Glomerular visceral epithelial cell (primary cell): Measurements from ENCODE around the gene STYK1.
"Not testable (repeated sequence)": the region's sequence is repeated elsewhere in the genome, so short reads cannot be mapped to it uniquely, and the experiment has no call there.

Experiments
- DNase-seq: peaks from one replicate; pipeline ENCODE4 v3.0.0-alpha.2; 2016; ENCODE audit errors: extremely low spot score

The STYK1 gene

DNA sequence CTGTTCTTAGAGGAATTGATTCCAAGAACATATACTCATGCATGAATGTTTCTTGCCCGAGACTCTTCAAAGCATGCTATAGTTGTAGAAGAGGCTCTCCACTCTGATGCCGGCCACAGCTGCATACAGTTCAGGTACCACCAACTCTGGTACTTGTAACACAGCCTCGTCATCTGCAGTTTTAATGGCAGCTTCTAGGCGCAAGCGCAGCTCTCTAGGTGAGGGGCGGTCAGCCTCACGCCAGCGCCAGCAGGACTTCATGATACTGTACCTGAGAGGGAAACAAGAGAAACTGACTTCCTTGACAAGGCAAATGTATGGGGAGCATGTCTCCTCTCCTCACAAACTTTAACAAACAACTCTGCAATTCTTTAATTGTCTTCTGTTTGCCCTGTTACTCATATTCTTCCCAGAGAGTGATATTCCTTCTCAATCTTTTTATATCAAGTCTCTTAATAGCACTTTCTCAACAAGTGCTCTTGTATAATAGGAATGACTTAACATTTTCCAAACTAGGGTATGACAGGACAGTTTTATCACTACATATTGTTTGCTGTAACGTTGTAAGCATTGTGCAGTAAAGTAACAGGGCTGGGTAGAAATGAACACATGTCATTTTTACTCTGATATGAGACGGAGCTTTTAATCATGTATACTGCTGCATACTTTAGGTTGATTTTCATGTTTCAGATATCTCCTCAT lies 53.6 kb downstream of the STYK1 start:
- DNase-seq = no peak

DNA sequence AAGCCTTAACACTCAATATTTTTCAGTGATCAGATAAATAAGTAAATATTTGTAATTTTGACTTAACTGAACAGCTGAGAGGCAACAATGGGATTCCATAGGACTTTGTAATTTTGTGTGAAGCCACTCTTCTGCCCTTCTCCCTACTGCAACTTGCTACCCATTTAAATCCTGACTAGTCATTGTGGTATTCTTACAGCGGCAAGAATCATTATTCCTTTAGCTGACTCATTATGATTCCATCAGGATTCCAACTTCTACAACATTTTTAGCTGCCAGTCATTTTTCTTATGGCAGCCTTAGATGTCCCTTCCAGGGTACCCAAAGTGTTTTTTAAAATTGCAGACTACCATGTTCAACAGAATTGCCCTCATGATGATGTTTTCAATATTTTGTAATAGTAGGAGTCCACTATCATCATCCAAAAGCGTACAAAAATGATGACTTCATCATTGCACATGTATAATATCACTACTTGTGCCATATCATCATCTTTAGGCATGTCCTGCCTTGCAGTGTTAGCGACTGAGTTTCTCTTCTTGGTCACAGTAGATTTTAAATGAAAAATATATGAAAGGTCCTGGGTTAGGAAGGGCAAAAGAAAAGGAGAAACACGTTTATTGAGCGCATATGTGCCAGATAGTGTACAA lies 55.4 kb downstream of the STYK1 start:
- DNase-seq = peak; percentile 45

DNA sequence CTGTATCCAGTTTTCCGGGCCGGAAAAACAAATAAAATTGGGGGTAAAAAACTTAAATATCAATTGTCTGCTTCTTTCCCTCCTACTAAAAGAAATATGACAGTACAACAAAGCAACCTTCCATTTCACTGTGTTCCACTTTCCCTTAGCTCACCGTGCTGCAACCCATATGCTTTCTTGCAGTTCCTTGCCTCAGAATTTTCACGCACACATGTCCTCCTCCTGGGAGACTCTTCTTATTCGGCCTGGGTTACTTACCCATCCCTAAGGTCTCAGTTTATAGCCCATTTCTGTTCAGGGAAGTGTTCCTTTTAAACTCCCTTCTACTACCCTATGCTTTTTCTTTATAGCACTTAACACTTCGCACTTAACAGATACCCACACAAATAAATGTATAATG lies 56.0 kb downstream of the STYK1 start:
- DNase-seq = no peak

DNA sequence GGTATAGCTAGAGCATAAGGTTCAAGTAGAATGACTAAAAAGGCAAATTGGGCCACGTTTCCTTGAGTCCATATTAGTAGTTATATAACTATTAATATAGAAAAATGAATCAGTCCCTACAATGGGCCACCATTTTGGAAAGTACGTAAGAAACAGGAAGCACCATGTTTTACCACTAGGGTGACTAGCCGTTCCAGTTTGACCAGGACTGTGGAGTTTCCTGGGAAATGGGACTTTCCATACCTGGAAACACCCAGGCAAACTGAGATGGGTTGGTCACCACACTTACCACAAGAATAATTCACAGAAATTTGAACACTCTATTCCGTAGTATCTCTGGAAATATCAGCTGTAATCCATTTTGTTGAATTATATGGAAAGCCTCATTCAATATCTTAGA lies 58.3 kb downstream of the STYK1 start:
- peak; percentile 11 for DNase-seq

DNA sequence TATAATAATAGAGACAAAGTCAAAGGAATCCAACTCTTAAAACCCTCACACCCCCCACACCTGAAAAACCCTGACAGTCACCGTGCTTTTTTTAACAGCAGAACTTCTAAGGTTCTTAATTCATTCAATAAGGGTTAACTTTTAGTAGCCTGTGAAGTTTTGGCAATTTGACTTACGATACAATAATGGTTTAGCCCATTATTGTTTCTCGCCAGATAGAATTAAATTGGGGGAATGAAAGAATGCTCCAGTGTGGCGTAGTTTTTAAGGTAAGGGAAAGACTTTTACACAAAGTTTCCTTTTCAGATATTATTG lies 59.8 kb downstream of the STYK1 start:
- no peak for DNase-seq

DNA sequence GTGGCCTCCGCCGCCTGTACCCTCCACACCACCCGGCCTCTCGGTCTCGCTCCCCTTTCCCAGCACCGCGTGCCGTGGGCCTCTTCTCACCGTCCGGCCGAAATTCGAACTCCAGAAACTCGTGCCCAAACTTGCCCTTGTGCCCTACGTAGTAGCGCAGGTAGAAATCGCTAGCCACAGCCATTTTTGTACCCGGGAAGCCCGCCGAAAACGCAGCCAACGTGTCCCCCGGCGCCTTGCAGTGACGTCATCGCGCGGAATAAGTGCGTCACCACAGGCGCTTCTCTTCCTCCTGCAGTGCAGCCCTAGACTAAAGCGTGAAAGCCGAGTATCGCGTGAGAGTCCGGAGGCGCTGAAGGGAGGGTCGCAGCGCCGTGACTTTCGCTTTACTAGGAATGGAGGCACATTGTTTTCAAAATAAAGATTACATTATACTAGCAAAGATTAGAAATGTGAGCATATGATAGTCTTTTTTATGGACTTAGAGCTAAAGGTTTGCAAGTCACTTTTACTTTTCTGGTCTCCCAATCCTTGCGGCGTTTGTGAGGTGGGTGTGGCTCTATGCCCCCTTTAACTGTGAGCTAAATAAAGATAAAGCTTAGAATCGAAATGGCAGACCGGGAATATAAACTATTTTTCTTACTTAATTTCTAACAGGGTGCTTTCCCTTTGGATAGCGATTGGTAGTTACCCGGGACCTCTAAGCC lies 60.4 kb downstream of the STYK1 start, which contains the start of gene MAGOHB:
TSS of gene MAGOHB (minus strand) at position 261 of the 707 bp plus-strand sequence. CDS start at position 184, 77 bp downstream.
- peak; percentile 95 for DNase-seq

DNA sequence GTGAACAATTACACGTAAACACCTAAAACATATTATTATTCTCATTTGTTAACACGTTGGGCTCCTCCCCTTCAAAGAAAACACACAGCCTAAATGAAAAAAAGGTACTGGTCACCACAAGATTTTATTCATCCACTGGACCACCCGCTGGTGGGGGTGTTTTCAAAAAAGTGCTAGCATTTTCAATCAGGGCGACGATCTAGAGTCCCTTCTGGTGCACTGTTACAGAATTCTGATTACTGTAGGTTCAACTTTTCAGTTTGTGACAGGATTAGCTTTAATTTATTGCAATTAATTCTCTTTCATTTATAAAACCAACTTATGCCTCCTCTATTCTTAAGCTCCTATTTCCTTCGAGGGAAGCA lies 60.9 kb downstream of the STYK1 start:
- DNase-seq = no peak

DNA sequence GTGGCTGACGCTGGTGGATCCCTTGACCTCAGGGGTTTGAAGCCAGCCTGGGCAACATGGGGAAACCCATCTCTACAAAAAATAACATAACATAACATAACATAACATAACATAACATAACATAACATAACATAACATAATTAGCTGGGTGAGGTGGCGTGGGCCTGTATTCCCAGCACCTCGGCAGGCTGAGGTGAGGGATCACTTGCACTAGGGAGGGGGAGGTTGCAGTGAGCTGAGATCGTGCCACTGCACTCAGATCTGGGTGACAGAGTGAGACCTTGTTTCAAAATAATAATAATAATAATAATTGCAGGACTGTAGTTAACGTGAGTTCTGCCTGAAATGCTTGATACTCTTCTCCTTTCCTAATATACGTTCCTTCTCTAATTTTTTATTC lies 61.7 kb downstream of the STYK1 start:
- no peak for DNase-seq

DNA sequence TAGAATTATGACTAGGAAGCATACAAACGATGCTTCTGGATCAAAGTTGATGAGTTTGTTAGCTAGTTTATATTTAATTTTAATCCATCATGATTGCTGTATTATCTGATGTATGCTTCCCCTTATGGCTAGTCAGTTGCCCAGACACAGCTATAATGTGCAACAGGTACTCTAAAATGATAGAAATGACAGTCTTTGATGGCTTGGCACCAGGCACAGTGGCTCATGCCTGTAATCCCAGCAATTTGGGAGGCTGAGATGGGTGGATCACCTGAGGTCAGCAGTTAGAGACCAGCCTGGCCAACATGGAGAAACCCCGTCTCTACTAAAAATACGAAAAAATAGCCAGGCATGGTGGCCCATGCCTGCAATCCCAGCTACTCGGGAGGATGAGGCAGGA lies 62.6 kb downstream of the STYK1 start:
- DNase-seq = not testable (repeated sequence)

DNA sequence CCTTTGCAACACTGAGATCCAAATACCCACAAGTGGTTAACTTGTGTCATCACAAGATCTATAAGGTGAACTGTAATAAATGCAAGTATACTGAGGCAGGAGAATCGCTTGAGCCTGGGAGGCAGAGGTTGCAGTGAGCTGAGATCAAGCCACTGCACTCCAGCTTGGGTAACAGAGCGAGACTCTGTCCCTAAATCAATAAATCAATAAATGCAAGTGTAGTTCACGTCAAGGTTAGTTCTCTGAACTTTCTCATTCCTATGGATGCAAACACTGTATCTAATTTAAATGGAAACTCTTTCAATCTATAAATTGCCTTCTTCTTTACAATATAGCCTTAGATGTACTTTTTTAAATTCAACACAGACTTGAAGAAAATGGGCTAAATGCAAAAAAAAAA lies 63.7 kb downstream of the STYK1 start:
- no peak for DNase-seq

DNA sequence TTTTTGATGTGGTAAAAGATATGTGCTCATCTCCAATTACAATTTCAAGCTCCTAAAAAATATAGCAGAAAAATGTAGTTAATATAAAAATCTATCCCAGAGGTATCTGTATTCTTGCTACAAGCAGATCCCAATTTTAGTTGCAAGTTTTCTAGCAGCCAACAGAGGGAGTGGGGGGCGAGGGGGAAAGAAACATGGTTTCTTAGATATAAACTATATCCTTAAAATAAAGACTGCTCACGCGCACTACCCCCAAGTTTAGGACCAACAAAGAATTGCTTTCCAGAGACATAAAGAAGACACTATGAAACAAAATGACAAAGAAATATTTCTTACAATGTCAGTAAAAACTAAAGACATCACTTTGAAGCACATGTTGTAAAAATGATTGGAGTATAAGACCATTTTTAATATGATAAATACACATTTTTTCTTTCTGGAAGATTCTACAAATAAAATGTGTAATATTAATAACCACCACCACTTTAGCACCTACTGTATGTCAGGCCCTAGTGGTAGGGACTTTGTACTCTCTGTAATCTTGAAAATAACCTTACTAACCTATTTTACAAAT lies 65.9 kb downstream of the STYK1 start:
- DNase-seq = peak; percentile 18

DNA sequence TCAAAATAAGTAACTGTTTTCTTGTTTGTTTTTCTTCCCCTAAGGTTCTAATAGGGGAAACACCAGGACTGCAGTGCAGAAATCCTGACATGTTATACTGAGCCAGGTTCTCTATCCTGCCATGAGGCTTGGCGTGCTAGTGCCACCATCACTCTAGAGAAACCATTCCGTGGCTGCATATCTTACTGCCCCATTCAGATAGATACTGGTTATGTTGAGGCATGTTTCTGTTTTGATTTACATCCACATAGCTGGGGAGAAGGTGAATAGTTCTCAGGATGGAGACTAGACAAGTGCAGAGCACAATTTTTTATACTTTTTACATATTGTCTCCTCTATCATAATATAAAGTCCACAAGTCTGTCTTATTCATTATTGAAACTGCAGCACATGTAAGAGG lies 72.0 kb downstream of the STYK1 start:
- DNase-seq = no peak

DNA sequence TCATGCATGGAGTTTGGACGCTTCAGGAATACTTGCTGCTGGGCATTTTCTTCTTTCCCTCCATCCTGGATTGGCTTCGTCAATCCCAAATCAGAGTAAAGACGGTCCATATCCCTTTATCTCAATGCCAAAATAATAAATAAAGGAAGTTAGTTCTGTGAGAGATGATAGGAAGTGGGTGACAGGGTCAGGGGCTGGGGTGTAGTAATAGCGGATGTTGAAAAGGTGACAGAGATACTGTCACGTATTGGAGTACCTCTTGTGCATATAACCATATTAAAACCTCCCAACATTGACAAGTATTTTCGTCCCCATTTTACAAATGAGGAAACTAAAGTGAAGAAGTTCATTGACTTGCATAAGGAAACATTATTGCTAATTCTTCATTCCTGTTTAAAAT lies 72.9 kb downstream of the STYK1 start:
- no peak for DNase-seq

DNA sequence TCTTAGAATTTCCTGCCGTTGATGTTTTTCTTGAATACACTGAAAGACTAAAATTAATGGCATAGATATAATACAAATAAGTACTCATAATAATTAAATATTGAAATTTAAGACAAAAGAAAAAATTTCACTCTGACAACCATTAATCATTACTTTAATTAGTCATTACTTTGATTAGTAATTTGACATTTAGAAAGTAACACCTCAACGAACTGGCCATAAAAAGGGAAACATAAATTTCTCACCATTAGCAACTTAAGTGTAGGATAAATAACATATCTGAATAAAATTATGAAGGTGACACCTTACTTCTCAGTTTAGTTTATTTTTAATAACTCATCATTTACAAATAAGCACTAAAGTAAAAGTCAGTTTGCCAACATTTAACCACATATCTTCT lies 78.0 kb downstream of the STYK1 start:
- DNase-seq = no peak

DNA sequence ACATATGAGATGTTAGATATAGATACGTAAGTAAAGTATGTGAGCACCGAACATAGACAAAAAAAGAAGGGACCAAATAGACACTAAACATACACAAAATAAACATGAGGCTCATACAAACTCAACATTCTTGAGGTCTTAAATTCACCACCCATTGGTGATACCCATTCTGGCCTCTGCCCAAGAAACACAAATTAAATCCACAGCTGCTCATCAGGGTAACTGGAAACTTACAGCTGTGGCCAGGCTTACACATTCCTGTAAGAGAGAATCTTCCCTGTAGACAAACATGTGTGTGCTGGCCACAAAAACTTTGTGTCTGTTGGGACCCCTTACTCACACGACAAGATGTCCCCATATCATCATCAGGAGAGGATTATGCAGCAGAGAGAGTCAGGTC lies 82.9 kb downstream of the STYK1 start:
- DNase-seq = no peak

DNA sequence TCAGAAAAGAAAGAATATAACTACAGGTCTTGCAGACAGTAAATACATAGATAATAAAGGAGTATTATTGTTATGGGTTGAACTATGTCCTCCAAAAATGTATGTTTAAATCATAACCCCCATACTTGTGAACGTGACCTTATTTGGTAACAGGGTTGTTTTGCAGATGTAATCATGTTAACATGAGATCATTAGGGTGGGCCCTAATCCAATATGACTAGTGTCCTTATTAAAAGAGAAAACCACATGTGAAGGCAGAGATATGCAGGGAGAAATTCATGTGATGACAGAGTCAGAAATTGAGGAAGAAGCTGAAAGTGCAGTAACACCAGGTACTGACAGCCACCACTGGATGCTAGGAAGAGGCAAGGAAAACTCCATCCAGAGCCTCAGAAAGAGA lies 89.4 kb downstream of the STYK1 start:
- no peak for DNase-seq

DNA sequence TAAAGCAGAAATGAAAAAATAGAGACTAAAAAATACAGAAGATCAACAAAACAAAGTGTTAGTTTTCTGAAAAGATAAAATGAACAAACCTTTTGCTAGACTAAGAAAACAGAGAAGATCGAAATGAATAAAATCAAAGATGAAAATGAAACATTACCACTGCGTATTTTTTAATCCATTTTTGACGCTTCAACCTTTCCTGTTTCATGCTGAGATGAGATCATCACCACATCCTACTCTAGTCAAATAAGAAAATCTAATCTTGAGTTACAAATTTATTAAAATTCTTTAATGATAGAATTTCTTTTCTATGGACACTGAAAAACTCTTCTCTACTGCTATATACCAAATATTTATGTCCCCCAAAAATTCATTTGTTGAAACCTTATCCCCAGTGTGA lies 91.1 kb downstream of the STYK1 start:
- DNase-seq = no peak

DNA sequence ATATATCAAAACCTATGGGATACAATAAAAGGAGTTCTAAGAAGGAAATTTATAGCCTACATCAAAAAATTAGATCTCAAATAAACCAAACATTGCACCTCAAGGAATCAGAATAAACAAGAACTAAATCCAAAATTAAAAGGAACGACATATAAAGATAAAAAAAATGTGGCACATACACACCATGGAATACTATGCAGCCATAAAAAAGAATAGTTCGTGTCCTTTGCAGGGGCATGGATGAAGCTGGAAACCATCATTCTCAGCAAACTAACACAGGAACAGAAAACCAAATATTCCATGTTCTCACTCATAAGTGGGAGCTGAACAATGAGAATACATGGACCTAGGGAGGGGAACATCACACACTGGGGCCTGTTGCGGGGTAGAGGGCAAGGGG lies 91.7 kb downstream of the STYK1 start:
- not testable (repeated sequence) for DNase-seq

DNA sequence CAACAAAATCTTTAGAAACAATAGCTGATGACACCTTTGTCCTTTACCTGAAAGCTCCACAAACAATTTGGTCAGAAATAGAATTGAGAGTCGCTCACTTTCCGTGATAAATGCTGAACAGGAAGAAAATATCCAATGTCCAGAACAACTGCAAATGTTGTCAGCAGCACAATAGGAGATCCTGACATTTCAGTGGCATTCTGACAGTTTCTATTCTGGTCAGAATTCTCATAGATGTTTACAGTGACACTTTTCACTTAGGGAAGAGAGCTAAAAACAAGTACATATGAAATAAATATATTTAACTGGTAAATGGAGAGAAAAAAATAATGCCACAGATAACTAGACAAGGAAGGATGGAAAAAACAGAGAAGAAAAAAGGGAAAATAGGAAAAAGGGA lies 99.5 kb downstream of the STYK1 start:
- no peak for DNase-seq

DNA sequence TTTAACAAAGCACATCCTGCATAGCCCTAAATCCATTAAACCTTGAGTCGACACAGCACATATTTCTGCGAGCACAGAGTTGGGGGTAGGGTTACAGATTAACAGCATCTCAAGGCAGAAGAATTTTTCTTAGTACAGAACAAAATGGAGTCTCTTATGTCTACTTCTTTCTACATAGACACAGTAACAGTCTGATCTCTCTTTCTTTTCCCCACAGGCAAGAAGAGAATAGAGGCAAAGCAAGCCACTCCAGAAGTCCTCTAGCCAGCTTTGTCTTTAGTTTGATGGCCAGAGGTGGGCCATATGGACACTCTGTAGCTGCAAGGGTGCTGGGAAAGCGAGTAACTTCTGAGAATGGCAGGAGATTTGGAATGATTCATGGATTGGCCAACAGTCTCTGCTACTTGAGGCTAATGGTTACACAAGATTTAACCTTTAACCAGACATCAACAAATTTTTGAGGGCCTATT lies 101.8 kb downstream of the STYK1 start:
- peak; percentile 9 for DNase-seq

DNA sequence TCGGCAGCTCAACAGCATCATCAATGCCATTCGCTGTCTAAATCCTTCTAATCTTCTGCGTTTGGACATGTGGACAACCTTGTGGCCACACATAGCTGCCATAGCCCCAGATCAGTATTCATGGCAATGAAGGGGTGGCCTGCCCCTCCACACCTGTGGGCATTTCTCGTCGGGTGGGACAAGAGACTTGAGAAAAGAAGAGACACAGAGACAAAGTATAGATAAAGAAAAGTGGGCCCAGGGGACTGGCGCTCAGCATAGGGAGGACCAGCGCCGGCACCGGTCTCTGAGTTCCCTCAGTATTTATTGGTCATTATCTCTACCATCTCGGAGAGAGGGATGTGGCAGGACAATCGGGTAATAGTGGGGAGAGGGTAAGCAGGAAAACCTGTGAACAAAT lies 102.7 kb downstream of the STYK1 start:
- DNase-seq = no peak
